ENCODE data around the gene KLHL42. TPM values are rescaled to one million over a fixed set of nuclear protein-coding genes. Genes with fewer than 3 reads are reported as not detected.

The KLHL42 gene
- total and polyA plus RNA-seq, 2 experiments from 2014 or later = 7.6 to 33.2 TPM

GRCh38 chr12:27769142-27769673 lies 10.8 kb upstream of the KLHL42 start:
- Mint-ChIP-seq H3K27ac (no peak overlapping the region), H3K4me1 (no peaks in the 10 kb centered on the region), H3K27me3 (ENCODE audit: insufficient read depth, low read depth, poor library complexity) (peaks cover 1% of the 10 kb centered on the region), H3K36me3 (ENCODE audit: low read depth) (no peaks in the 10 kb centered on the region), H3K9me3 (no peaks in the 10 kb centered on the region), H3K4me3 (no peak overlapping the region)
- no peaks in the 10 kb centered on the region for H3F3A ChIP-seq (replicated peaks; ENCODE audit: low read depth)
- H3K4me3 ChIP-seq = no peak overlapping the region
- H3K4me1 ChIP-seq (ENCODE audit: insufficient read depth) = no peaks in the 10 kb centered on the region
- TF ChIP-seq CREB1 (CRISPR knock-in tag; IDR thresholded peaks at IDR 0.05; ENCODE audit: low read depth) = no peak
- no peak for TF ChIP-seq ZNF331 (CRISPR knock-in tag; IDR thresholded peaks at IDR 0.05; ENCODE audit: low read depth)
- no peak for TF ChIP-seq STAT1 (IDR thresholded peaks at IDR 0.05; ENCODE audit: unreplicated experiment)
- no peak for TF ChIP-seq ZNF114 (CRISPR knock-in tag; IDR thresholded peaks at IDR 0.05)
- TF ChIP-seq EZH2phosphoT487 (IDR thresholded peaks at IDR 0.05; ENCODE audit: unreplicated experiment) = no peak
- TF ChIP-seq NANOG (IDR thresholded peaks at IDR 0.05; ENCODE audit: borderline replicate concordance) = no peak
- TF ChIP-seq EZH2 (IDR thresholded peaks at IDR 0.05; ENCODE audit: low read depth, unreplicated experiment) = no peak
- TF ChIP-seq, protein P1, sequence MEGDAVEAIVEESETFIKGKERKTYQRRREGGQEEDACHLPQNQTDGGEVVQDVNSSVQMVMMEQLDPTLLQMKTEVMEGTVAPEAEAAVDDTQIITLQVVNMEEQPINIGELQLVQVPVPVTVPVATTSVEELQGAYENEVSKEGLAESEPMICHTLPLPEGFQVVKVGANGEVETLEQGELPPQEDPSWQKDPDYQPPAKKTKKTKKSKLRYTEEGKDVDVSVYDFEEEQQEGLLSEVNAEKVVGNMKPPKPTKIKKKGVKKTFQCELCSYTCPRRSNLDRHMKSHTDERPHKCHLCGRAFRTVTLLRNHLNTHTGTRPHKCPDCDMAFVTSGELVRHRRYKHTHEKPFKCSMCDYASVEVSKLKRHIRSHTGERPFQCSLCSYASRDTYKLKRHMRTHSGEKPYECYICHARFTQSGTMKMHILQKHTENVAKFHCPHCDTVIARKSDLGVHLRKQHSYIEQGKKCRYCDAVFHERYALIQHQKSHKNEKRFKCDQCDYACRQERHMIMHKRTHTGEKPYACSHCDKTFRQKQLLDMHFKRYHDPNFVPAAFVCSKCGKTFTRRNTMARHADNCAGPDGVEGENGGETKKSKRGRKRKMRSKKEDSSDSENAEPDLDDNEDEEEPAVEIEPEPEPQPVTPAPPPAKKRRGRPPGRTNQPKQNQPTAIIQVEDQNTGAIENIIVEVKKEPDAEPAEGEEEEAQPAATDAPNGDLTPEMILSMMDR (conservative IDR thresholded peaks at IDR 0.05; ENCODE audit: low read depth in 2 of 2) = no peak
- TF ChIP-seq JUNB (IDR thresholded peaks at IDR 0.05; ENCODE audit: unreplicated experiment) = no peak
- TF ChIP-seq, protein P2, sequence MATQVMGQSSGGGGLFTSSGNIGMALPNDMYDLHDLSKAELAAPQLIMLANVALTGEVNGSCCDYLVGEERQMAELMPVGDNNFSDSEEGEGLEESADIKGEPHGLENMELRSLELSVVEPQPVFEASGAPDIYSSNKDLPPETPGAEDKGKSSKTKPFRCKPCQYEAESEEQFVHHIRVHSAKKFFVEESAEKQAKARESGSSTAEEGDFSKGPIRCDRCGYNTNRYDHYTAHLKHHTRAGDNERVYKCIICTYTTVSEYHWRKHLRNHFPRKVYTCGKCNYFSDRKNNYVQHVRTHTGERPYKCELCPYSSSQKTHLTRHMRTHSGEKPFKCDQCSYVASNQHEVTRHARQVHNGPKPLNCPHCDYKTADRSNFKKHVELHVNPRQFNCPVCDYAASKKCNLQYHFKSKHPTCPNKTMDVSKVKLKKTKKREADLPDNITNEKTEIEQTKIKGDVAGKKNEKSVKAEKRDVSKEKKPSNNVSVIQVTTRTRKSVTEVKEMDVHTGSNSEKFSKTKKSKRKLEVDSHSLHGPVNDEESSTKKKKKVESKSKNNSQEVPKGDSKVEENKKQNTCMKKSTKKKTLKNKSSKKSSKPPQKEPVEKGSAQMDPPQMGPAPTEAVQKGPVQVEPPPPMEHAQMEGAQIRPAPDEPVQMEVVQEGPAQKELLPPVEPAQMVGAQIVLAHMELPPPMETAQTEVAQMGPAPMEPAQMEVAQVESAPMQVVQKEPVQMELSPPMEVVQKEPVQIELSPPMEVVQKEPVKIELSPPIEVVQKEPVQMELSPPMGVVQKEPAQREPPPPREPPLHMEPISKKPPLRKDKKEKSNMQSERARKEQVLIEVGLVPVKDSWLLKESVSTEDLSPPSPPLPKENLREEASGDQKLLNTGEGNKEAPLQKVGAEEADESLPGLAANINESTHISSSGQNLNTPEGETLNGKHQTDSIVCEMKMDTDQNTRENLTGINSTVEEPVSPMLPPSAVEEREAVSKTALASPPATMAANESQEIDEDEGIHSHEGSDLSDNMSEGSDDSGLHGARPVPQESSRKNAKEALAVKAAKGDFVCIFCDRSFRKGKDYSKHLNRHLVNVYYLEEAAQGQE (IDR thresholded peaks at IDR 0.05; ENCODE audit: unreplicated experiment) = no peak
- no peak for TF ChIP-seq ZNF462 (CRISPR knock-in tag; IDR thresholded peaks at IDR 0.05)
- no peak for TF ChIP-seq POLR2AphosphoS5 (IDR thresholded peaks at IDR 0.05; ENCODE audit: low read depth)
- TF ChIP-seq ETS1 (IDR thresholded peaks at IDR 0.05) = no peak
- H3K79me2 ChIP-seq (replicated peaks; ENCODE audit: insufficient read depth) = no peaks in the 10 kb centered on the region
- H3K9me2 ChIP-seq (ENCODE audit: insufficient read depth) = no peaks in the 10 kb centered on the region
- no peak overlapping the region for H2AFZ ChIP-seq
- DNase-seq (ENCODE audit: low spot score) (no peak), ATAC-seq (no peak)
- 0 out of 2 replicates have a peak, but pooled peaks cover 4% of the 10 kb centered on the region for H4K20me1 ChIP-seq (replicated peaks; ENCODE audit: insufficient read depth)
- no peaks in the 10 kb centered on the region for H3K36me3 ChIP-seq (ENCODE audit: insufficient read depth)
- H3K27me3 ChIP-seq (ENCODE audit: insufficient read depth) = no peaks in the 10 kb centered on the region
- H3K4me2 ChIP-seq = no peak overlapping the region
- no peak overlapping the region for H3K27ac ChIP-seq (ENCODE audit: low read depth)

Data from GM23338 (cell line).